A673 (cell line): ENCODE results near the gene PRDM1. TPM values are rescaled to one million over a fixed set of nuclear protein-coding genes. Genes with fewer than 3 reads are reported as not detected.

Experiments used
- BruUV-seq: library from RNA; stranded (reverse); fragments of 400-500 nt; replicated peaks from 2 replicates; lab custom pipeline; 2021; lab: Mats Ljungman, UMichigan
- CTCF ChIA-PET: fragments of 300-600 bp; sonication (Branson Sonifier 250); formaldehyde crosslinking; loops from one replicate; lab custom pipeline; 2022; ENCODE audit warnings: antibody characterized with exemption; lab: Charles Lee
- POLR2A ChIA-PET: fragments of 300-600 bp; sonication (Branson Sonifier 250); formaldehyde crosslinking; loops from one replicate; lab custom pipeline; 2022; ENCODE audit warnings: antibody characterized with exemption; ENCODE audit not compliant: low non-redundant PET; lab: Charles Lee
- DNase-seq: peaks from one replicate; pipeline ENCODE4 v3.0.0-alpha.2; 2015; ENCODE audit warnings: low spot score
- H3K27ac ChIP-seq: fragments of 200-600 bp; sonication (generic); 2 replicates; pipeline ENCODE4 v1.5.1; 2016; ENCODE audit warnings: mixed run types, low read depth, mild to moderate bottlenecking, mixed read lengths, antibody characterized with exemption, low read length; ENCODE audit not compliant: poor library complexity, severe bottlenecking
- H3K27me3 ChIP-seq: fragments of 200-600 bp; sonication (generic); replicated peaks from 2 replicates; pipeline ENCODE4 v1.6.1; 2017; ENCODE audit warnings: mixed run types, low read depth, mild to moderate bottlenecking, mixed read lengths, antibody characterized with exemption, low read length; ENCODE audit not compliant: insufficient read depth, poor library complexity
- H3K36me3 ChIP-seq: fragments of 200-600 bp; sonication (generic); 2 replicates; pipeline ENCODE4 v1.6.1; 2016; ENCODE audit warnings: mixed run types, mild to moderate bottlenecking, mixed read lengths, antibody characterized with exemption, low read length; ENCODE audit not compliant: insufficient read depth, poor library complexity, severe bottlenecking
- H3K4me1 ChIP-seq: fragments of 200-600 bp; sonication (generic); 2 replicates; pipeline ENCODE4 v1.6.1; 2017; ENCODE audit warnings: mixed run types, mild to moderate bottlenecking, mixed read lengths, antibody characterized with exemption, low read length; ENCODE audit not compliant: insufficient read depth, poor library complexity, severe bottlenecking
- H3K4me3 ChIP-seq: fragments of 200-600 bp; sonication (generic); 2 replicates; pipeline ENCODE4 v1.5.1; 2016; ENCODE audit warnings: low read depth, mixed run types, mild to moderate bottlenecking, mixed read lengths, low read length; ENCODE audit not compliant: poor library complexity, severe bottlenecking
- H3K9me3 ChIP-seq: fragments of 200-600 bp; sonication (generic); 2 replicates; pipeline ENCODE4 v1.6.1; 2016; ENCODE audit warnings: mixed run types, low read depth, mild to moderate bottlenecking, mixed read lengths, antibody characterized with exemption, low read length; ENCODE audit not compliant: poor library complexity, severe bottlenecking
- CTCF ChIP-seq: fragments of 300-800, 200-600 bp; sonication (generic); conservative IDR thresholded peaks from 2 replicates; pipeline ENCODE4 v1.5.1; 2017; ENCODE audit warnings: low read depth, mild to moderate bottlenecking, antibody characterized with exemption, low read length, moderate library complexity, mixed read lengths
- EZH2 ChIP-seq: fragments of 200-600 bp; sonication (generic); IDR thresholded peaks from 2 replicates; pipeline ENCODE4 v1.6.1; 2017; ENCODE audit warnings: borderline replicate concordance, low read depth, mild to moderate bottlenecking, mixed read lengths, antibody characterized with exemption, low read length; ENCODE audit not compliant: poor library complexity, severe bottlenecking
- intact Hi-C: fragments of 100-400 bp; cut with micrococcal nuclease; formaldehyde crosslinking; loops from one replicate; pipeline ENCODE4 v1.10.0; 2022; ENCODE audit not compliant: unreplicated experiment
- total RNA-seq: library from RNA; stranded (reverse); gene quantifications from 2 replicates; pipeline ENCODE4 v1.2.3, GENCODE V29; 2021

PRDM1 gene
- total RNA-seq, 1 experiment from 2014 or later = not detected

GRCh38 chr6:106158816-106159215 lies 72.7 kb downstream of the PRDM1 start:
- Histone ChIP-seq H3K27ac (no peak overlapping the region), H3K9me3 (no peaks in the 10 kb centered on the region), H3K36me3 (no peaks in the 10 kb centered on the region), H3K4me1 (no peaks in the 10 kb centered on the region), H3K27me3 (no peaks in the 10 kb centered on the region), H3K4me3 (no peak overlapping the region)
- TF ChIP-seq EZH2 = no peak
- no peak for TF ChIP-seq CTCF
- POLR2A ChIA-PET = no interaction called here
- CTCF ChIA-PET = no interaction called here
- no TSS peak for BruUV-seq
- no peak for DNase-seq
- intact Hi-C loops = no loop called here

Other genes with a start within 250 kb of the PRDM1 start
- 37.0 and 37.5 TPM in 2 replicates for gene ATG5, start 239.4 kb downstream of the PRDM1 start, total RNA-seq